Type B pancreatic cell (in vitro differentiated cells): ENCODE results near the gene CNFN. TPM values are rescaled to one million over a fixed set of nuclear protein-coding genes. Genes with fewer than 3 reads are reported as not detected.

Experiments used
- DNase-seq: peaks from one replicate; pipeline ENCODE4 v3.0.0; 2021; ENCODE audit warnings: mixed read lengths; ENCODE audit not compliant: unreplicated experiment; ENCODE audit errors: extremely low spot score
- H3K27ac Mint-ChIP-seq: 2 replicates; pipeline ENCODE4 v1.8.0; 2021; ENCODE audit warnings: mild to moderate bottlenecking, mixed read lengths
- H3K27me3 Mint-ChIP-seq: 2 replicates; pipeline ENCODE4 v1.8.0; 2021; ENCODE audit warnings: mixed read lengths
- H3K36me3 Mint-ChIP-seq: 2 replicates; pipeline ENCODE4 v1.8.0; 2021; ENCODE audit warnings: mixed read lengths
- H3K4me1 Mint-ChIP-seq: one replicate; pipeline ENCODE4 v1.8.0; 2021; ENCODE audit warnings: mixed read lengths; ENCODE audit not compliant: unreplicated experiment
- H3K4me3 Mint-ChIP-seq: 2 replicates; pipeline ENCODE4 v1.8.0; 2021; ENCODE audit warnings: mild to moderate bottlenecking, mixed read lengths
- H3K9me3 Mint-ChIP-seq: 2 replicates; pipeline ENCODE4 v1.8.0; 2021; ENCODE audit warnings: mixed read lengths
- CTCF ChIP-seq: fragments of 200-600 bp; sonication (generic); conservative IDR thresholded peaks from 2 replicates; pipeline ENCODE4 v1.5.0; 2021; ENCODE audit warnings: antibody characterized with exemption, mild to moderate bottlenecking
- total RNA-seq: library from RNA; stranded (reverse); gene quantifications from 2 replicates; pipeline ENCODE4 v1.2.1, GENCODE V29; 2021; ENCODE audit warnings: low replicate concordance

CNFN gene
- total RNA-seq, 1 donor from 2014 or later = 3.3 TPM

GRCh38 chr19:42367929-42368328 lies 22.2 kb downstream of the CNFN start:
- no peaks in the 10 kb centered on the region for H3K9me3 Mint-ChIP-seq
- no peaks in the 10 kb centered on the region for H3K4me1 Mint-ChIP-seq
- no peak overlapping the region for H3K4me3 Mint-ChIP-seq
- H3K27me3 Mint-ChIP-seq = no peaks in the 10 kb centered on the region
- DNase-seq = no peak
- H3K27ac Mint-ChIP-seq = no peak overlapping the region
- TF ChIP-seq CTCF = no peak
- H3K36me3 Mint-ChIP-seq = peaks cover 17% of the 10 kb centered on the region

GRCh38 chr19:42366673-42367072 lies 23.4 kb downstream of the CNFN start:
- Mint-ChIP-seq H3K27ac (no peak overlapping the region), H3K36me3 (peaks cover 17% of the 10 kb centered on the region), H3K4me1 (no peaks in the 10 kb centered on the region), H3K4me3 (no peak overlapping the region), H3K9me3 (no peaks in the 10 kb centered on the region), H3K27me3 (no peaks in the 10 kb centered on the region)
- TF ChIP-seq CTCF = no peak
- no peak for DNase-seq

- H3K36me3 Mint-ChIP-seq = peaks cover 22% of the 10 kb centered on the region
These were observed 26.3 kb downstream of the CNFN start for GRCh38 chr19:42363614-42364346.

GRCh38 chr19:42362891-42363440 lies 27.1 kb downstream of the CNFN start:
- no peak for TF ChIP-seq CTCF
- Mint-ChIP-seq H3K36me3 (peaks cover 22% of the 10 kb centered on the region), H3K27me3 (no peaks in the 10 kb centered on the region), H3K9me3 (no peaks in the 10 kb centered on the region), H3K4me1 (no peaks in the 10 kb centered on the region), H3K27ac (no peak overlapping the region), H3K4me3 (no peak overlapping the region)
- no peak for DNase-seq

More at GRCh38 chr19:42363614-42364346, 26.3 kb downstream of the CNFN start:
- no peak for TF ChIP-seq CTCF
- no peak overlapping the region for H3K4me3 Mint-ChIP-seq
- H3K4me1 Mint-ChIP-seq = no peaks in the 10 kb centered on the region
- DNase-seq = no peak
- H3K27me3 Mint-ChIP-seq = no peaks in the 10 kb centered on the region
- no peak overlapping the region for H3K27ac Mint-ChIP-seq
- H3K9me3 Mint-ChIP-seq = no peaks in the 10 kb centered on the region

GRCh38 chr19:42362342-42362741 lies 27.8 kb downstream of the CNFN start:
- no peak overlapping the region for H3K4me3 Mint-ChIP-seq
- DNase-seq = no peak
- no peaks in the 10 kb centered on the region for H3K4me1 Mint-ChIP-seq
- H3K36me3 Mint-ChIP-seq = peaks cover 26% of the 10 kb centered on the region
- H3K9me3 Mint-ChIP-seq = no peaks in the 10 kb centered on the region
- H3K27ac Mint-ChIP-seq = no peak overlapping the region
- TF ChIP-seq CTCF = no peak
- no peaks in the 10 kb centered on the region for H3K27me3 Mint-ChIP-seq
